ENCODE data around the gene WNT5A. TPM values are rescaled to one million over a fixed set of nuclear protein-coding genes. Genes with fewer than 3 reads are reported as not detected.

WNT5A gene
- total RNA-seq, 1 experiment from 2014 or later, result 0.15 TPM

DNA sequence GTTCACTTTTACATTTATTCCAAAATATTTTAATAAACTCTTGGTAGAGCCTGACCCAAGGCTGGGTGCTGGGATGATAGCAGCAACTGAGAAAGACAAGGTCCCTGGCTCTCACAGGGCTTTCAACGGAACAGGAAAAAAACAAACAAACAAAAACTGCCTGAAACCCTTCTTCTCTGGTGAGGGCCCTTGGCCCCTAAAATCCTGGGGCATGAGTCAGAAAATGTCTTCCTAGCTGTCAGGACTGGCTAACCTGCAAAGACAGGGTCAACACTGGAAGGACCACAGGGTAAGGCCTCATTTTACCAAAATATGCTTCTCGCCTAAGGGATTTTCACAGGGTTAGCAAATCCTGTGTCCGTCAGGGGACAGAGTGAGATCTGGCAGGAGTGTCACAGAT, 45.7 kb upstream of the WNT5A start:
- DNase-seq (ENCODE audit: low read depth, low spot score), result no peak
- Histone ChIP-seq H4K20me1 (ENCODE audit: insufficient read depth) (no peaks in the 10 kb centered on the region), H3K4me1 (ENCODE audit: control insufficient read depth in 1 of 2, insufficient read depth in 2 of 2, low read length in 2 of 2) (no peaks in the 10 kb centered on the region), H3K9ac (ENCODE audit: low read length) (no peak overlapping the region), H3K9me2 (ENCODE audit: insufficient read depth) (no peaks in the 10 kb centered on the region), H3K4me2 (ENCODE audit: low read length) (no peak overlapping the region), H3K27ac (ENCODE audit: low read depth, low read length) (no peak overlapping the region), H3K4me3 (replicated peaks in 1 of 2; ENCODE audit: low read depth in 1 of 2, low read length in 2 of 2) (no peak overlapping the region), H3K27me3 (ENCODE audit: insufficient read depth, low read length) (no peaks in the 10 kb centered on the region), H2AFZ (ENCODE audit: low read depth, low read length, poor library complexity, severe bottlenecking) (no peak overlapping the region), H3K36me3 (ENCODE audit: control insufficient read depth in 1 of 2, insufficient read depth in 2 of 2, low read length in 2 of 2) (no peaks in the 10 kb centered on the region), H3K79me2 (ENCODE audit: insufficient read depth, low read length) (no peaks in the 10 kb centered on the region), H3K9me3 (ENCODE audit: control insufficient read depth in 1 of 2, insufficient read depth in 1 of 2, low read depth in 1 of 2, low read length in 2 of 2) (peaks cover 0 to 5% of the 10 kb centered on the region in 2 experiments; a peak in 2 of 4 replicates)
- intact Hi-C loops (cut with micrococcal nuclease), result no loop called here
- BruUV-seq (replicated peaks), result no TSS peak
- POLR2A ChIA-PET, result no interaction called here
- ATAC-seq, result no peak
- RAD21 ChIA-PET (ENCODE audit: low non-redundant PET in 1 of 2, low total read pairs in 2 of 2, uncharacterized antibody in 2 of 2, unreplicated experiment in 2 of 2), result no interaction called here
- CTCF ChIA-PET, result no interaction called here
- TF ChIP-seq ZFX (IDR thresholded peaks at IDR 0.05), result no peak
- no peak for TF ChIP-seq ATF3 (IDR thresholded peaks at IDR 0.05)

DNA sequence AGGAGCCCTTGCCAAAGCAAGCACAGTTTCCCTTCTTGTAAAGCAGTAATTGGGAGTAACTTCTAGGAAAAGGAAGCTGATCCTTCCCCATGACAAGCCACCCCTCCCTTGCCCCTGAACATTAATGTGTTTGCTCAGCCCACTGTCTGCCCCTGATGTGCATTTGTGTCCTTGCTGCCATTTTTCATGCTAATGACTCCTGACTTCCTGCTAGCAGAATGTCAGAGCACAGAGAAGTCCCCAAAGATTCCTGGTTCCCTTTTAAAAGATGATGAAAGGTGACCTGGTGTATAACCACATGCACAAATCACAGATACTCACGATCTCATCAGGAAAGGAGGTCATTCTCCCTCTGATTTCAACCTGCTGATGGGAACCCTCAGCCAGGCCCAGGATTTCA, 44.2 kb upstream of the WNT5A start:
- Histone ChIP-seq H3K4me1 (ENCODE audit: control insufficient read depth in 1 of 2, insufficient read depth in 2 of 2, low read length in 2 of 2) (no peaks in the 10 kb centered on the region), H3K9me3 (ENCODE audit: control insufficient read depth in 1 of 2, insufficient read depth in 1 of 2, low read depth in 1 of 2, low read length in 2 of 2) (peaks cover 0 to 5% of the 10 kb centered on the region in 2 experiments; a peak in 2 of 4 replicates), H3K27me3 (ENCODE audit: insufficient read depth, low read length) (no peaks in the 10 kb centered on the region), H3K9ac (ENCODE audit: low read length) (no peak overlapping the region), H3K36me3 (ENCODE audit: control insufficient read depth in 1 of 2, insufficient read depth in 2 of 2, low read length in 2 of 2) (no peaks in the 10 kb centered on the region), H3K79me2 (ENCODE audit: insufficient read depth, low read length) (no peaks in the 10 kb centered on the region), H2AFZ (ENCODE audit: low read depth, low read length, poor library complexity, severe bottlenecking) (no peak overlapping the region), H3K4me3 (replicated peaks in 1 of 2; ENCODE audit: low read depth in 1 of 2, low read length in 2 of 2) (no peak overlapping the region), H3K9me2 (ENCODE audit: insufficient read depth) (no peaks in the 10 kb centered on the region), H3K27ac (ENCODE audit: low read depth, low read length) (no peak overlapping the region), H3K4me2 (ENCODE audit: low read length) (no peak overlapping the region), H4K20me1 (ENCODE audit: insufficient read depth) (no peaks in the 10 kb centered on the region)
- intact Hi-C loops (cut with micrococcal nuclease), result no loop called here
- CTCF ChIA-PET, result no interaction called here
- RAD21 ChIA-PET (ENCODE audit: low non-redundant PET in 1 of 2, low total read pairs in 2 of 2, uncharacterized antibody in 2 of 2, unreplicated experiment in 2 of 2), result no interaction called here
- TF ChIP-seq EZH2phosphoT487 (IDR thresholded peaks at IDR 0.05; ENCODE audit: borderline replicate concordance) (no peak), SP1 (IDR thresholded peaks at IDR 0.05; ENCODE audit: low read depth) (no peak)
- POLR2A ChIA-PET, result no interaction called here
- ATAC-seq (no peak), DNase-seq (ENCODE audit: low read depth, low spot score) (no peak)
- BruUV-seq (replicated peaks), result no TSS peak

All from HCT116 (cell line).